ENCODE measurements around the gene SBF2.

GRCh38 chr11:10307400-10308200 lies 13.6 kb upstream of the SBF2 start:
- TF ChIP-seq CTCF (IDR thresholded peaks at IDR 0.05; ENCODE audit: insufficient read depth, low read length) (peak; percentile 69), POLR2AphosphoS5 (IDR thresholded peaks at IDR 0.05; ENCODE audit: low read depth) (peak; percentile 55; the same call in 1 of the 2 replicates)
